ENCODE results near the gene RNASE12.

- TF ChIP-seq CTCF (IDR thresholded peaks at IDR 0.05; ENCODE audit: poor library complexity, severe bottlenecking) (no peak), TAF1 (IDR thresholded peaks at IDR 0.05; ENCODE audit: low read depth) (no peak), REST (IDR thresholded peaks at IDR 0.05; ENCODE audit: borderline replicate concordance) (no peak), EP300 (conservative IDR thresholded peaks at IDR 0.05; ENCODE audit: poor library complexity, severe bottlenecking) (no peak), EZH2 (IDR thresholded peaks at IDR 0.05; ENCODE audit: borderline replicate concordance, insufficient read depth, low read length, poor library complexity, severe bottlenecking) (no peak), SMC3 (conservative IDR thresholded peaks at IDR 0.05; ENCODE audit: poor library complexity) (no peak), POLR2AphosphoS5 (IDR thresholded peaks at IDR 0.05) (no peak), RAD21 (conservative IDR thresholded peaks at IDR 0.05) (no peak), MXI1 (conservative IDR thresholded peaks at IDR 0.05; ENCODE audit: poor library complexity, severe bottlenecking) (no peak)
Observed at GRCh38 chr14:20591235-20591634, at the start of gene RNASE12.
